SK-N-SH (cell line): ENCODE results near the gene HIVEP2.
A peak's percentile ranks its signal among the peaks of the same experiment; 100 is the strongest.

ENCODE experiments used
- FOXM1 ChIP-seq: IDR thresholded peaks from 2 replicates; pipeline ENCODE4 v1.4.0; 2012; ENCODE audit warnings: low read depth, mild to moderate bottlenecking
- TF ChIP-seq, protein P1 (sequence below): fragments of 200-600 bp; sonication (generic); IDR thresholded peaks from 2 replicates; pipeline ENCODE4 v1.6.1; 2017; ENCODE audit warnings: antibody characterized with exemption, mild to moderate bottlenecking, moderate library complexity
- TF ChIP-seq, protein P2 (sequence below): IDR thresholded peaks from 2 replicates; pipeline ENCODE4 v1.6.1; 2012; ENCODE audit warnings: mild to moderate bottlenecking, low read depth, low read length, moderate library complexity

DNA sequence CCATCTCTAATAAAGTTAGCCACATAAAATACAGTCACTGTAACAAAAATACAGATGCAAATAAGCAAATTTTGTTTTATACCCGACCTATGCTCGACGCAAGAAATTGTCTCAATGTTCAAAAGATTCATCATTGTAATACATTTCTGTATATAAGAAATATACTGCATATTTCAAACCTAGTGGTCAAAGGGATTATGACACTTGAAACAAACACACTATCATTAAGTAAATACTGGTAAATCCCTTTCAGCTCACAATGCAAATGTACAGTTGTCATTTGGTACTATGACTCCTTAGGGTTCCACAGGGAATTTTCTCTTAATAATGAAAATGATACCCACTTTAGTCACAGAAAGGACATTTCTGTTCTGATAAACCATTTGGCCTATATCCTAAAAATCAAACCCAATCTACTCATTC lies 2.2 kb downstream of the HIVEP2 start:
- TF ChIP-seq, protein P1, sequence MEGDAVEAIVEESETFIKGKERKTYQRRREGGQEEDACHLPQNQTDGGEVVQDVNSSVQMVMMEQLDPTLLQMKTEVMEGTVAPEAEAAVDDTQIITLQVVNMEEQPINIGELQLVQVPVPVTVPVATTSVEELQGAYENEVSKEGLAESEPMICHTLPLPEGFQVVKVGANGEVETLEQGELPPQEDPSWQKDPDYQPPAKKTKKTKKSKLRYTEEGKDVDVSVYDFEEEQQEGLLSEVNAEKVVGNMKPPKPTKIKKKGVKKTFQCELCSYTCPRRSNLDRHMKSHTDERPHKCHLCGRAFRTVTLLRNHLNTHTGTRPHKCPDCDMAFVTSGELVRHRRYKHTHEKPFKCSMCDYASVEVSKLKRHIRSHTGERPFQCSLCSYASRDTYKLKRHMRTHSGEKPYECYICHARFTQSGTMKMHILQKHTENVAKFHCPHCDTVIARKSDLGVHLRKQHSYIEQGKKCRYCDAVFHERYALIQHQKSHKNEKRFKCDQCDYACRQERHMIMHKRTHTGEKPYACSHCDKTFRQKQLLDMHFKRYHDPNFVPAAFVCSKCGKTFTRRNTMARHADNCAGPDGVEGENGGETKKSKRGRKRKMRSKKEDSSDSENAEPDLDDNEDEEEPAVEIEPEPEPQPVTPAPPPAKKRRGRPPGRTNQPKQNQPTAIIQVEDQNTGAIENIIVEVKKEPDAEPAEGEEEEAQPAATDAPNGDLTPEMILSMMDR = peak; percentile 62
- TF ChIP-seq, protein P2, sequence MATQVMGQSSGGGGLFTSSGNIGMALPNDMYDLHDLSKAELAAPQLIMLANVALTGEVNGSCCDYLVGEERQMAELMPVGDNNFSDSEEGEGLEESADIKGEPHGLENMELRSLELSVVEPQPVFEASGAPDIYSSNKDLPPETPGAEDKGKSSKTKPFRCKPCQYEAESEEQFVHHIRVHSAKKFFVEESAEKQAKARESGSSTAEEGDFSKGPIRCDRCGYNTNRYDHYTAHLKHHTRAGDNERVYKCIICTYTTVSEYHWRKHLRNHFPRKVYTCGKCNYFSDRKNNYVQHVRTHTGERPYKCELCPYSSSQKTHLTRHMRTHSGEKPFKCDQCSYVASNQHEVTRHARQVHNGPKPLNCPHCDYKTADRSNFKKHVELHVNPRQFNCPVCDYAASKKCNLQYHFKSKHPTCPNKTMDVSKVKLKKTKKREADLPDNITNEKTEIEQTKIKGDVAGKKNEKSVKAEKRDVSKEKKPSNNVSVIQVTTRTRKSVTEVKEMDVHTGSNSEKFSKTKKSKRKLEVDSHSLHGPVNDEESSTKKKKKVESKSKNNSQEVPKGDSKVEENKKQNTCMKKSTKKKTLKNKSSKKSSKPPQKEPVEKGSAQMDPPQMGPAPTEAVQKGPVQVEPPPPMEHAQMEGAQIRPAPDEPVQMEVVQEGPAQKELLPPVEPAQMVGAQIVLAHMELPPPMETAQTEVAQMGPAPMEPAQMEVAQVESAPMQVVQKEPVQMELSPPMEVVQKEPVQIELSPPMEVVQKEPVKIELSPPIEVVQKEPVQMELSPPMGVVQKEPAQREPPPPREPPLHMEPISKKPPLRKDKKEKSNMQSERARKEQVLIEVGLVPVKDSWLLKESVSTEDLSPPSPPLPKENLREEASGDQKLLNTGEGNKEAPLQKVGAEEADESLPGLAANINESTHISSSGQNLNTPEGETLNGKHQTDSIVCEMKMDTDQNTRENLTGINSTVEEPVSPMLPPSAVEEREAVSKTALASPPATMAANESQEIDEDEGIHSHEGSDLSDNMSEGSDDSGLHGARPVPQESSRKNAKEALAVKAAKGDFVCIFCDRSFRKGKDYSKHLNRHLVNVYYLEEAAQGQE = no peak
- no peak for TF ChIP-seq FOXM1
